GM20000 (cell line): ENCODE data around the gene MAP3K4.

Experiments
- DNase-seq: peaks from one replicate; pipeline ENCODE4 v3.0.0; 2012; ENCODE audit warnings: low spot score
- CTCF ChIP-seq: IDR thresholded peaks from 2 replicates; pipeline ENCODE4 v1.5.1; 2012; ENCODE audit warnings: mild to moderate bottlenecking, control low read depth; ENCODE audit errors: extremely low read depth, missing control alignments

MAP3K4 gene

DNA sequence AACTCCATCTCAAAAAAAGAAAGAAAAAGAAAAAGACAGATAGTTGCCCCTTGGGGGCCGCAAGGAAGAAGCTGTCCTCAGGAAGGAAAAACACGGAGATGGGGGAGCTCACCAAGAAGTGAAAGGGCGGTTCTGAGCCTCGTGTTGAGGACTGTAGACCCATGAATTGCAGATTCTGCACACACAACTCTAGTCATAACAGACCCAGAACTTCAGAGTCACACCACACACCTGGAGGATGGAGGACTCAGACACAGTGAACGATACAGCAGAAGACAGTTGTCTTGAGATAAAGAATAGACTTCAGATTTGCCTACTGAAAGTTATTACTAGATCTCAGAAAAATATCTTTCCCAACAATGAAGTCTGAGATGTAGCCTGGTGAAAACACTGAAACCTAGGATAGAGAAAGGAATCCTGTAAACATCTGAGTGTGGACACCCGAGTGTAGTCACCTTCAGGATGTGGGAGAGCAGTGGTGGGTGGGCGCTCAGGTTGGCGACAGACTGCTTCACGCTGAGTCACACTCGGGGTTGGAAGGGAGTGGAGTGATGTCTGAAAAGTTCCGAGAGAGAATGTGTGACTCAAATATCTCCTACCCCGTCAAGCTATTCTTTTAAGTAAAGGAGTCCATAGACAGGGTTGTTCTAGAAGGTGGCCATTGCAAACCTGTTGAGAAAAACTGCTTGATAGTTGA is 88.1 kb downstream of the MAP3K4 start:
- no peak for DNase-seq
- no peak for TF ChIP-seq CTCF

- TF ChIP-seq CTCF = no peak
- DNase-seq = no peak
Measured at GRCh38 chr6:161080263-161080970, 88.8 kb downstream of the MAP3K4 start.

DNA sequence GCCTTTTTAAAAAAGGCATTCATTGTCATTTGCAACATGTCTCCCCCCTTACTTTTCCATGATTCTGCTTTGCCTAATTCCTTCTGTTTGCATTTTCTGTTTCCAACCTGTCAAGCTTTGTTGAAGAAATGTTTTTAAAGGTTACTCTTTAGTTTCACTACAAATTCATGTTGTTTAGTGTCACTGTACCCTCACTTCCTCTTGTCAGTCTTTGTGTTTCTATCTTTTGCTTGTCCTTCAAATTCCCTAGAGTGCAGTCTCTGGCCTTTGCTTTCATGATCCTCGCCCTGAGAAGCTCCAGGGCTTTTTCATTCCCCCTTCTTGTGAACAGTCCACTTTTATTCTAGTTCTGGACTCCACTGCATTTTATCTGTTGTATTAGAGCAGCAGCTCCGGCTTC is 90.6 kb downstream of the MAP3K4 start:
- TF ChIP-seq CTCF = no peak
- no peak for DNase-seq

DNA sequence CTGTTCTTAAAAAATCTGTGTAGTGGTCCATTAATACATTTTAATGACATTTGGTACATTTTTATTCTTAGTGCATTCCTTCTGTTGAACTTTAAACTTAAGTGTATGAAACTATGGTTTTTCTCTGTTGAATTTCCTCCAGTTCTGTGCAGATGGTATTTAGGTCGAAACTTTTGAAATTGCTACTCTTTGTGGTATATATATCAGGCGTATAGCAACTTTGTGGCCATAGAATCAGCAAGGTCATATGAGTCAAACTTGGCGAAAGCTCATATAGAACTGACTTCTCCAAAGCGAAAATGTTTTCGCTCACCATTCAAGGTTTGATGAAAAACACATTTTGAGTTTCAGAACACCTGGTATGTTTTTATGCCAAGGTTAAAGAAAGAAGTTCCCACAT is 93.7 kb downstream of the MAP3K4 start:
- no peak for DNase-seq
- no peak for TF ChIP-seq CTCF

DNA sequence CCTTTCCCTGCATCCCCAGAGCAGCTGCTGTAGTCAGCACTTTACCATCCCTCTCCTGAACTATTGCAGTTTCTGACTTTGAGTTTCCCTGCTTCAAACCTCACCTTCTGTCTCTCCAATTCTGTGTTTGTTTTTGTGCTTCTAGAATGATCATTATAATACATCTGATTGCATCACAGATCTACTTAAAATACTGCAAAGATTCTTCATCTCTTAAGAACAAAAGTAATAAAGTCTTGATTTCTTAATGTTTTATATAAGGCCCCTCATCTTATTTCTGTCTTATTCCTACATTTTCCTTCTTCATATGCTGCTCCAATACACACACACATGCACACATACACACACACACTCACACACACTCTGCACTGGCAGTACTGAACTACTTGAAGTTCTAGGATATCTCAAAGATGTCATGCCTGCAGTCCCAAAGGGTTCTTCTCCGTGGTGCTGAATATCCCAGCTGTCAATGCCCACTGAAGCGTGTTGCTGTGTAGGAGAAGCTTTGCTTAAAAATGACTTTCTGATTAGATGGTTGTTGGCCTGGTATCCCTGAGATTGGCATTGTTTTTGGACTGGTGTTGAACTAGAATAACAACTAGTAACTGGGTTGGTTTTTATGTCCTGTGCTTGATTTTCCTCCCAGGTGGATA is 97.2 kb downstream of the MAP3K4 start:
- TF ChIP-seq CTCF = no peak

DNA sequence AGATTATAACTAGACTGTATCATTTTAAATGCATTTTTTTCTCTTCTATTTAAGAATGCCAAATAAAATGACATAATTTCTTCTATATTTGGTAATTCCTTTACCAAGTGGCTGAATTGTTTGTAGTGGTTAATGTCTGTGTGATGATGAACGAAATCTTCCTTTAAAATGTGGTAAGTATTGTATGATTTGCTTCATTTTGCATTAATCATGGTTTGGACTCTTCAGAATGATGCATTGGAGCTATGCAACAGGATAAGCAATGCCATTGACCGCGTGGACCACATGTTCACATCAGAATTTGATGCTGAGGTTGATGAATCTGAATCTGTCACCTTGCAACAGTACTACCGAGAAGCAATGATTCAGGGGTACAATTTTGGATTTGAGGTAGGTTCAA is 99.6 kb downstream of the MAP3K4 start:
- TF ChIP-seq CTCF = no peak
- DNase-seq = no peak

More for the DNA sequence above, 97.2 kb downstream of the MAP3K4 start:
- DNase-seq = no peak
